PC-9 (cell line): Measurements from ENCODE around the gene CKB. TPM values are rescaled to one million over a fixed set of nuclear protein-coding genes. Genes with fewer than 3 reads are reported as not detected.

Source experiments
- BruUV-seq: library from RNA; stranded (reverse); fragments of 400-500 nt; replicated peaks from 2 replicates; lab custom pipeline; 2021; lab: Mats Ljungman, UMichigan
- CTCF ChIA-PET: fragments of 300-600 bp; sonication (Branson Sonifier 250); formaldehyde crosslinking; loops from one replicate; lab custom pipeline; 2022; ENCODE audit warnings: antibody characterized with exemption; lab: Charles Lee
- POLR2A ChIA-PET: fragments of 300-600 bp; sonication (Branson Sonifier 250); formaldehyde crosslinking; loops from one replicate; lab custom pipeline; 2022; ENCODE audit warnings: antibody characterized with exemption; ENCODE audit not compliant: unreplicated experiment; lab: Charles Lee
- DNase-seq, 2 experiments: peaks; one replicate each; pipeline versions ENCODE4 v3.0.0 to v3.0.0-alpha.2; 2015 to 2022; ENCODE audit warnings: mixed read lengths in 1 of 2
- H2AFZ ChIP-seq: fragments of 200-600 bp; sonication (generic); 2 replicates; pipeline ENCODE4 v1.8.1; 2017; ENCODE audit warnings: antibody characterized with exemption
- H3F3A ChIP-seq: fragments of 200-600 bp; sonication (generic); 2 replicates; pipeline ENCODE4 v1.8.1; 2017; ENCODE audit warnings: antibody characterized with exemption, mild to moderate bottlenecking, low read depth; ENCODE audit not compliant: insufficient read depth
- H3K27ac ChIP-seq: fragments of 200-600 bp; sonication (generic); 2 replicates; pipeline ENCODE4 v1.6.1; 2016; ENCODE audit warnings: mixed run types
- H3K27me3 ChIP-seq: fragments of 200-600 bp; sonication (generic); 2 replicates; pipeline ENCODE4 v1.6.1; 2016; ENCODE audit warnings: low read depth, mixed run types; ENCODE audit not compliant: insufficient read depth
- H3K36me3 ChIP-seq: fragments of 200-600 bp; sonication (generic); 2 replicates; pipeline ENCODE4 v1.6.1; 2016; ENCODE audit warnings: low read depth, mixed run types
- H3K4me1 ChIP-seq: fragments of 200-600 bp; sonication (generic); replicated peaks from 2 replicates; pipeline ENCODE4 v1.6.1; 2016; ENCODE audit warnings: mixed run types; ENCODE audit not compliant: insufficient read depth
- H3K4me2 ChIP-seq: fragments of 200-600 bp; sonication (generic); 2 replicates; pipeline ENCODE4 v1.6.1; 2017; ENCODE audit warnings: mixed run types
- H3K4me3 ChIP-seq: fragments of 200-600 bp; sonication (generic); 2 replicates; pipeline ENCODE4 v1.6.1; 2016; ENCODE audit warnings: mixed run types
- H3K79me2 ChIP-seq: fragments of 200-600 bp; sonication (generic); 2 replicates; pipeline ENCODE4 v1.6.1; 2017; ENCODE audit warnings: low read depth, mixed run types
- H3K9me2 ChIP-seq: fragments of 200-600 bp; sonication (generic); 2 replicates; pipeline ENCODE4 v1.8.1; 2017; ENCODE audit warnings: mild to moderate bottlenecking; ENCODE audit not compliant: insufficient read depth
- H3K9me3 ChIP-seq: fragments of 200-600 bp; sonication (generic); 2 replicates; pipeline ENCODE4 v1.8.1; 2016; ENCODE audit warnings: low read depth; ENCODE audit not compliant: insufficient read depth
- H4K20me1 ChIP-seq: fragments of 200-600 bp; sonication (generic); 2 replicates; pipeline ENCODE4 v1.8.1; 2017; ENCODE audit not compliant: insufficient read depth
- EZH2 ChIP-seq: fragments of 200-600 bp; sonication (generic); IDR thresholded peaks from 2 replicates; pipeline ENCODE4 v1.8.0; 2017; ENCODE audit warnings: antibody characterized with exemption, low read depth
- intact Hi-C: fragments of 100-400 bp; cut with micrococcal nuclease; formaldehyde crosslinking; loops from one replicate; pipeline ENCODE4 v1.10.0; 2022; ENCODE audit not compliant: unreplicated experiment
- total RNA-seq: library from RNA; stranded (reverse); gene quantifications from 2 replicates; pipeline ENCODE4 v1.2.3, GENCODE V29; 2021
- TF ChIP-seq, protein P1 (sequence below): fragments of 200-600 bp; sonication (generic); conservative IDR thresholded peaks from 2 replicates; pipeline ENCODE4 v1.6.1; 2017; ENCODE audit warnings: mixed run types, antibody characterized with exemption, mild to moderate bottlenecking, moderate library complexity

CKB gene
- total RNA-seq, 1 experiment from 2014 or later = 64.4 TPM

DNA sequence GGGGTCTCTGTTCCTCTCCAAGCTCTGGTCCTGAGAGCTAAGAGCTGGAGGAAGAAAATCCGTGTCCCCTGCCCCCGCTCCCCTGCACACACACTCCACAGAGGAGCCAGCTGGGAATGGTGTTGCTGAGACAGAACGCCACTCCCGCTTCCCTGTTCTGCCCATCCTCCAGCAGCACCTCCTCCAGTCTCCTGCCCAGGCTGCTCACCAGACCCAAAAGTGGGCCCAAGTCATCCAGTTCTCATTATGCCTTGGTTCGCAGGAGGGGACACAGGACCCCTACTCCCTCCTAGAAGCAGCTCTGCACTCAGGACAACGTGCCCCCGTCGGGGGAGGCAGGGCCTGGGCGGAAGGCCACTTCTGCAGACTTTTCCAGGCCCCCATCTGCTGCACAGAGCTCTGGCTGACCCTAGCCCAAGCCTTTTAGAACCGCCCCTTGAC is 5.5 kb upstream of the CKB start:
- DNase-seq = peak in 1 of 2 experiments; percentile 40
- no peaks in the 10 kb centered on the region for H3K27me3 ChIP-seq
- peaks cover 23% of the 10 kb centered on the region for H3K4me1 ChIP-seq
- H3F3A ChIP-seq = peaks cover 44% of the 10 kb centered on the region
- peak overlapping the region; percentile 87 for H2AFZ ChIP-seq
- H3K36me3 ChIP-seq = 0 out of 2 replicates have a peak, but pooled peaks cover 12% of the 10 kb centered on the region
- CTCF ChIA-PET = interaction anchor here (0.8 to 1.9 kb wide), 2 partner anchors 10 to 11 kb away, joined by 3 to 10 read pairs; no protein-coding TSS in a partner anchor
- peak overlapping the region; percentile 79 for H3K4me3 ChIP-seq
- no peak for TF ChIP-seq EZH2
- TF ChIP-seq, protein P1, sequence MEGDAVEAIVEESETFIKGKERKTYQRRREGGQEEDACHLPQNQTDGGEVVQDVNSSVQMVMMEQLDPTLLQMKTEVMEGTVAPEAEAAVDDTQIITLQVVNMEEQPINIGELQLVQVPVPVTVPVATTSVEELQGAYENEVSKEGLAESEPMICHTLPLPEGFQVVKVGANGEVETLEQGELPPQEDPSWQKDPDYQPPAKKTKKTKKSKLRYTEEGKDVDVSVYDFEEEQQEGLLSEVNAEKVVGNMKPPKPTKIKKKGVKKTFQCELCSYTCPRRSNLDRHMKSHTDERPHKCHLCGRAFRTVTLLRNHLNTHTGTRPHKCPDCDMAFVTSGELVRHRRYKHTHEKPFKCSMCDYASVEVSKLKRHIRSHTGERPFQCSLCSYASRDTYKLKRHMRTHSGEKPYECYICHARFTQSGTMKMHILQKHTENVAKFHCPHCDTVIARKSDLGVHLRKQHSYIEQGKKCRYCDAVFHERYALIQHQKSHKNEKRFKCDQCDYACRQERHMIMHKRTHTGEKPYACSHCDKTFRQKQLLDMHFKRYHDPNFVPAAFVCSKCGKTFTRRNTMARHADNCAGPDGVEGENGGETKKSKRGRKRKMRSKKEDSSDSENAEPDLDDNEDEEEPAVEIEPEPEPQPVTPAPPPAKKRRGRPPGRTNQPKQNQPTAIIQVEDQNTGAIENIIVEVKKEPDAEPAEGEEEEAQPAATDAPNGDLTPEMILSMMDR = no peak
- POLR2A ChIA-PET = interaction anchor here (0.6 to 1.0 kb wide), 5 partner anchors 13 to 69 kb away, joined by 3 to 6 read pairs (median 3); no protein-coding TSS in a partner anchor
- H3K79me2 ChIP-seq = peaks cover 44% of the 10 kb centered on the region
- H3K4me2 ChIP-seq = peak overlapping the region; percentile 97
- no peak overlapping the region for H3K27ac ChIP-seq
- no TSS peak for BruUV-seq
- no peaks in the 10 kb centered on the region for H3K9me3 ChIP-seq
- intact Hi-C loops = no loop called here
- peaks cover 32% of the 10 kb centered on the region for H4K20me1 ChIP-seq
- H3K9me2 ChIP-seq = no peaks in the 10 kb centered on the region

DNA sequence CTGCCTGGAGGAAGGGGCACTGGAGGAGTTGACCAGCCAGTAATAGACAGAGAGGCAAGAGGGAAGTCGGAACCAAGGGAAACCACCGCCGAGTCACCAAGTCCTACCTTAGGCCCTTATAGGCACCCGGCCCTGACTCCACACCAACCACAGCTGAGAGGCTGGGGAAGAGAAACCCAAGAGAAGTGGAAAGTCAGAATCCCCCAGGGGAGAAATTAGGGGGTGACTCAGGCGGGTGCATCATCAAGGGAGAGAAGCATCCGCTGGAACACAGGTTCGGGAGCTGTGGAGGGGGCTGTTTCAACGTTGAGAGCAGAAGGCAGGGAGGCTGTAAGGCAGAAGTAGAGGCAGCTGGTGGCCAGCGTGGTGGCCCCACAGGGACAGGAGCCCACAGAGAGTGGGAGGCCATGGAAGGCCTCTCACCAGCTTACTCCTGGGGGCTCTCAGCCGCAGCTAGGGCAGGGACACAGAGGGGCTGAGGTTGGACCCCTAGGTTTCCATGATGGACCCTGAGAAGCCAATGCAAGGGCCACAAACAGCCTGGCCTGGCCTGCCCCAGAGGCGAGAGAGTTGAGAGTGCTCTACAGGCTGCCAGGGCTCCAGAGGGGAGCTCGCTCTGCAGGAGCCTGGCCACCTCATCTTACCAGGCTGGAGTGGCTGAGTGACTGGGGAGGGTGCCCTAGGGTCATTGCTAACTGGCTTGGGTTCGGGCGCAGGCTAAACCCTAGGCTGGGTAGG is 4.9 kb upstream of the CKB start:
- H3K4me1 ChIP-seq = peaks cover 23% of the 10 kb centered on the region
- peak overlapping the region; percentile 97 for H3K4me2 ChIP-seq
- peaks cover 45% of the 10 kb centered on the region for H3F3A ChIP-seq
- DNase-seq = no peak
- no peaks in the 10 kb centered on the region for H3K27me3 ChIP-seq
- H3K9me3 ChIP-seq = no peaks in the 10 kb centered on the region
- POLR2A ChIA-PET = interaction anchor here (0.6 kb wide), 3 partner anchors 14 to 34 kb away, joined by 3 read pairs; no protein-coding TSS in a partner anchor
- BruUV-seq = no TSS peak
- CTCF ChIA-PET = interaction anchor here (0.8 to 1.9 kb wide), 2 partner anchors 9 to 11 kb away, joined by 3 to 10 read pairs; no protein-coding TSS in a partner anchor
- peaks cover 44% of the 10 kb centered on the region for H3K79me2 ChIP-seq
- peak overlapping the region; percentile 79; the same call in 1 of the 2 replicates for H3K4me3 ChIP-seq
- no peak for TF ChIP-seq EZH2
- TF ChIP-seq, protein P1 = no peak
- no peak overlapping the region for H3K27ac ChIP-seq
- 0 out of 2 replicates have a peak, but pooled peaks cover 12% of the 10 kb centered on the region for H3K36me3 ChIP-seq
- intact Hi-C loops = no loop called here
- H3K9me2 ChIP-seq = no peaks in the 10 kb centered on the region
- H4K20me1 ChIP-seq = peaks cover 27% of the 10 kb centered on the region
- no peak overlapping the region for H2AFZ ChIP-seq

- Histone ChIP-seq H3K27ac (no peak overlapping the region), H3K27me3 (no peaks in the 10 kb centered on the region), H3K4me3 (no peak overlapping the region), H3K4me1 (peaks cover 27% of the 10 kb centered on the region), H3K9me2 (no peaks in the 10 kb centered on the region), H3K9me3 (no peaks in the 10 kb centered on the region), H3K36me3 (0 out of 2 replicates have a peak, but pooled peaks cover 12% of the 10 kb centered on the region), H4K20me1 (peaks cover 20% of the 10 kb centered on the region), H3K79me2 (peaks cover 41% of the 10 kb centered on the region), H2AFZ (no peak overlapping the region), H3K4me2 (peak overlapping the region; percentile 97; the same call in 1 of the 2 replicates), H3F3A (peaks cover 45% of the 10 kb centered on the region)
- intact Hi-C loops = no loop called here
- ChIA-PET POLR2A (interaction anchor here (0.6 kb wide), 1 partner anchor 34 kb away, joined by 3 read pairs; no protein-coding TSS in a partner anchor), CTCF (no interaction called here)
- no peak for DNase-seq
- no peak for TF ChIP-seq EZH2
- TF ChIP-seq, protein P1 = no peak
- no TSS peak for BruUV-seq
Observed at GRCh38 chr14:103526914-103527248, 4.3 kb upstream of the CKB start.
